OCI-LY1 (cell line): Measurements from ENCODE around the gene IDNK.

ENCODE experiments used
- H2AFZ ChIP-seq: fragments of 200-600 bp; sonication (generic), shearing (Covaris generic); 2 replicates; pipeline ENCODE4 v1.6.0; 2014; ENCODE audit warnings: antibody characterized with exemption, mild to moderate bottlenecking, low read length
- H3F3A ChIP-seq: fragments of 200-600 bp; sonication (generic), shearing (Covaris generic); 2 replicates; pipeline ENCODE4 v1.6.0; 2014; ENCODE audit warnings: mild to moderate bottlenecking, antibody characterized with exemption, low read length, moderate library complexity; ENCODE audit not compliant: insufficient read depth
- H3K27ac ChIP-seq: fragments of 200-600 bp; sonication (generic); 2 replicates; pipeline ENCODE4 v1.5.1; 2014; ENCODE audit warnings: low read length, mixed run types, mild to moderate bottlenecking, low read depth; ENCODE audit not compliant: poor library complexity, severe bottlenecking
- H3K27me3 ChIP-seq: fragments of 200-600 bp; sonication (generic); 2 replicates; pipeline ENCODE4 v1.6.0; 2014; ENCODE audit warnings: antibody characterized with exemption, mild to moderate bottlenecking, low read length, moderate library complexity; ENCODE audit not compliant: insufficient read depth
- H3K36me3 ChIP-seq: fragments of 200-600 bp; sonication (generic); 2 replicates; pipeline ENCODE4 v1.6.1; 2014; ENCODE audit warnings: mild to moderate bottlenecking, antibody characterized with exemption, low read length, moderate library complexity, mixed read lengths; ENCODE audit not compliant: insufficient read depth
- H3K4me1 ChIP-seq: fragments of 200-600 bp; sonication (generic); 2 replicates; pipeline ENCODE4 v1.5.1; 2014; ENCODE audit warnings: mild to moderate bottlenecking, low read length, moderate library complexity; ENCODE audit not compliant: insufficient read depth, severe bottlenecking
- H3K4me2 ChIP-seq: fragments of 200-600 bp; sonication (generic), shearing (Covaris generic); 2 replicates; pipeline ENCODE4 v1.6.1; 2014; ENCODE audit warnings: low read length
- H3K4me3 ChIP-seq: fragments of 200-600 bp; sonication (generic); 2 replicates; pipeline ENCODE4 v1.5.1; 2014; ENCODE audit warnings: low read length, low read depth, mild to moderate bottlenecking, mixed read lengths; ENCODE audit not compliant: poor library complexity, severe bottlenecking
- H3K79me2 ChIP-seq: fragments of 200-600 bp; shearing (Covaris generic); 2 replicates; pipeline ENCODE4 v1.6.1; 2016; ENCODE audit warnings: mixed run types, low read length, mixed read lengths; ENCODE audit not compliant: insufficient read depth
- H3K9ac ChIP-seq: fragments of 200-600 bp; sonication (generic), shearing (Covaris generic); 2 replicates; pipeline ENCODE4 v1.6.1; 2014; ENCODE audit warnings: mild to moderate bottlenecking, low read length, mixed read lengths
- H3K9me2 ChIP-seq: fragments of 200-600 bp; sonication (generic), shearing (Covaris generic); 2 replicates; pipeline ENCODE4 v1.6.1; 2014; ENCODE audit warnings: low read depth, mild to moderate bottlenecking, low read length, mixed read lengths
- H3K9me3 ChIP-seq: fragments of 200-600 bp; shearing (Covaris generic); 2 replicates; pipeline ENCODE4 v1.6.1; 2014; ENCODE audit warnings: low read length, mixed read lengths
- H4K20me1 ChIP-seq: fragments of 200-600 bp; sonication (generic), shearing (Covaris generic); 2 replicates; pipeline ENCODE4 v1.6.0; 2016; ENCODE audit warnings: mild to moderate bottlenecking, low read length; ENCODE audit not compliant: insufficient read depth
- EZH2 ChIP-seq: fragments of 200-600 bp; sonication (generic), shearing (Covaris generic); IDR thresholded peaks from 2 replicates; pipeline ENCODE4 v1.8.0; 2017; ENCODE audit warnings: borderline replicate concordance, mixed run types, mild to moderate bottlenecking, antibody characterized with exemption, low read length, moderate library complexity, mixed read lengths
- TF ChIP-seq, protein P1 (sequence below): fragments of 200-600 bp; sonication (generic), shearing (Covaris generic); IDR thresholded peaks from 2 replicates; pipeline ENCODE4 v1.5.1; 2017; ENCODE audit warnings: mild to moderate bottlenecking, antibody characterized with exemption, low read length, moderate library complexity, mixed read lengths

IDNK gene

DNA sequence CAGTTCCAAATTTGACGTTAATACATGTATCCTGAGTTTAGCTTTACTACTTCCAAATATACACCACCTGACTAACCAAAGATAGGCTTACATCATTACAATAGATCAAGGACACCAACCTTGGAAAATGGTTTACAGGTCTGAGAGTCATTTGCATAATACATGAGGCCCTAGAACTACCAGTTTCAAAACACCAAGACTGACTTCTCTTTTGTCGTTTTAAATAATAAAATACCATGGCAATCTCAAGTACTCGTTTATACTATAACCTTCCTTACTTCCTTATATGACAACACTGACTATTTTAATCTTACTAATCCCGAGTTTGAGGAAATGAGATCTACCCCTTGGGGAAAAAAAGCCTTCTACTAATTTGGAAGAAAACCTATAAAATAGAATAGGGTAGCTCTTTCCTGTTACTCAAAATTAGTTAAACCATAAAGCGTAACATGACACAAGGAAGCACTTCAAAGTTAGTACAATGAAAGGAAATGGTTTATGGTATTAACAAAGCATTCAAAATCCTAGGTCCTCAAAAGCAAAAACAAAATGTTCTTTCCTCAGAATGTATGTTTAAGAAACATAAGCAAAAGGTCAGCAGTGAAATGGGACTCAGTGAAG is 42.7 kb downstream of the IDNK start:
- H3F3A ChIP-seq = no peaks in the 10 kb centered on the region
- H4K20me1 ChIP-seq = no peaks in the 10 kb centered on the region
- H3K79me2 ChIP-seq = peaks cover 10% of the 10 kb centered on the region
- no peaks in the 10 kb centered on the region for H3K27me3 ChIP-seq
- TF ChIP-seq, protein P1, sequence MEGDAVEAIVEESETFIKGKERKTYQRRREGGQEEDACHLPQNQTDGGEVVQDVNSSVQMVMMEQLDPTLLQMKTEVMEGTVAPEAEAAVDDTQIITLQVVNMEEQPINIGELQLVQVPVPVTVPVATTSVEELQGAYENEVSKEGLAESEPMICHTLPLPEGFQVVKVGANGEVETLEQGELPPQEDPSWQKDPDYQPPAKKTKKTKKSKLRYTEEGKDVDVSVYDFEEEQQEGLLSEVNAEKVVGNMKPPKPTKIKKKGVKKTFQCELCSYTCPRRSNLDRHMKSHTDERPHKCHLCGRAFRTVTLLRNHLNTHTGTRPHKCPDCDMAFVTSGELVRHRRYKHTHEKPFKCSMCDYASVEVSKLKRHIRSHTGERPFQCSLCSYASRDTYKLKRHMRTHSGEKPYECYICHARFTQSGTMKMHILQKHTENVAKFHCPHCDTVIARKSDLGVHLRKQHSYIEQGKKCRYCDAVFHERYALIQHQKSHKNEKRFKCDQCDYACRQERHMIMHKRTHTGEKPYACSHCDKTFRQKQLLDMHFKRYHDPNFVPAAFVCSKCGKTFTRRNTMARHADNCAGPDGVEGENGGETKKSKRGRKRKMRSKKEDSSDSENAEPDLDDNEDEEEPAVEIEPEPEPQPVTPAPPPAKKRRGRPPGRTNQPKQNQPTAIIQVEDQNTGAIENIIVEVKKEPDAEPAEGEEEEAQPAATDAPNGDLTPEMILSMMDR = no peak
- no peak for TF ChIP-seq EZH2
- no peak overlapping the region for H3K4me3 ChIP-seq
- peaks cover 94% of the 10 kb centered on the region for H3K36me3 ChIP-seq
- no peaks in the 10 kb centered on the region for H3K4me1 ChIP-seq
- no peak overlapping the region for H3K9ac ChIP-seq
- H3K9me3 ChIP-seq = no peaks in the 10 kb centered on the region
- no peak overlapping the region for H2AFZ ChIP-seq
- H3K9me2 ChIP-seq = no peaks in the 10 kb centered on the region
- no peak overlapping the region for H3K4me2 ChIP-seq
- no peak overlapping the region for H3K27ac ChIP-seq

DNA sequence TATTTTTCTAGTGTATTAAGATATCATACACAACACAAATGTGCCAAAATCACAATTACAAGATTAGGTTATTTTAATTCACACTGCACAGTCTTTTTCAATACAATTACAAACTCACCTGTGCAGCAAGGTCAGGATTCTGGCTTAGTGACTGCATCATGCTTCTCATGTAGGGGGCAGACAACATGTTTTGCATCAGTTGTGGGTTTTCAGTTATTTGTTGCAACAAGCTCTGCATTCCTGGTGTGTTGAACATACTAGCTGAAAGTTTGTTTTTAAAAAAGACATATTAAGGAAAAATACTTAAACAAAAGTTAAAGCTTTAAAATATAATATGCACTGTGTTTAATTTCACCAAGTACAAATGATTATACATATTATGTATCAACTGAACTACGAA is 46.1 kb downstream of the IDNK start:
- TF ChIP-seq, protein P1 = no peak
- TF ChIP-seq EZH2 = no peak
- Histone ChIP-seq H3K9ac (no peak overlapping the region), H3K9me3 (no peaks in the 10 kb centered on the region), H4K20me1 (no peaks in the 10 kb centered on the region), H3K4me2 (no peak overlapping the region), H3K79me2 (peaks cover 10% of the 10 kb centered on the region), H3K27ac (no peak overlapping the region), H3K4me1 (no peaks in the 10 kb centered on the region), H3F3A (no peaks in the 10 kb centered on the region), H3K9me2 (no peaks in the 10 kb centered on the region), H2AFZ (no peak overlapping the region), H3K27me3 (no peaks in the 10 kb centered on the region), H3K4me3 (no peak overlapping the region), H3K36me3 (peaks cover 94% of the 10 kb centered on the region)

DNA sequence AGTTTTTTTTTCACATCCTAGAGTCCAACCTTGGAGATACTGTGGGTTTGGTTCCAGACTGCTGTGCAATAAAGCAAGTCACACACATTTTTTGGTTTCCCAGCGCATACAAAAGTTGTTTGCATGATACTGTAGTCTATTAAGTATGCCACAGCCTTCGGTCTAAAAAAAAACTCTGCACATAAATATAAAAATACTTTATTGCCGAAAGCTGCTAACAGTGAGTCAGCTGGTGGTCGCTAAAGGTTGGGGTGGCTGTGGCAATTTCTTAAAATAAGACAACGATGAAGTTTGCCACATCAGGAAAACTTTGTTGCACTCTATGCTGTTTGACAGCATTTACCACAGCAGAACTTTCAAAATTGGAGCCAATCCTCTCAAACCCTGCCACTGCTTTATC is 47.4 kb downstream of the IDNK start:
- H3K27ac ChIP-seq = no peak overlapping the region
- no peaks in the 10 kb centered on the region for H4K20me1 ChIP-seq
- no peaks in the 10 kb centered on the region for H3F3A ChIP-seq
- H3K36me3 ChIP-seq = peaks cover 95% of the 10 kb centered on the region
- H2AFZ ChIP-seq = no peak overlapping the region
- no peaks in the 10 kb centered on the region for H3K4me1 ChIP-seq
- H3K9me2 ChIP-seq = no peaks in the 10 kb centered on the region
- no peaks in the 10 kb centered on the region for H3K9me3 ChIP-seq
- no peak for TF ChIP-seq EZH2
- TF ChIP-seq, protein P1 = no peak
- no peak overlapping the region for H3K4me2 ChIP-seq
- no peak overlapping the region for H3K4me3 ChIP-seq
- no peaks in the 10 kb centered on the region for H3K27me3 ChIP-seq
- peaks cover 10% of the 10 kb centered on the region for H3K79me2 ChIP-seq
- H3K9ac ChIP-seq = no peak overlapping the region
